IMR-90 (cell line): Measurements from ENCODE around the gene PRM2. TPM values are rescaled to one million over a fixed set of nuclear protein-coding genes. Genes with fewer than 3 reads are reported as not detected.

ENCODE experiments used
- ATAC-seq: fragments of 200-7000 bp; cut with Tn5 transposase; 2 replicates; pipeline ENCODE4 v1.9.1; 2020; ENCODE audit warnings: low read depth, mild to moderate bottlenecking, moderate library complexity
- BruUV-seq: library from RNA; stranded (reverse); fragments of 400-500 nt; replicated peaks from 2 replicates; lab custom pipeline; 2021; lab: Mats Ljungman, UMichigan
- CTCF ChIA-PET: fragments of 300-600 bp; formaldehyde crosslinking; extraction: SDS; loops from one replicate; lab custom pipeline; 2021; ENCODE audit warnings: antibody characterized with exemption; lab: Yijun Ruan, JAX
- POLR2A ChIA-PET: fragments of 300-600 bp; sonication (Branson Sonifier 250); formaldehyde crosslinking; loops from one replicate; lab custom pipeline; 2022; ENCODE audit warnings: antibody characterized with exemption; ENCODE audit not compliant: unreplicated experiment; lab: Charles Lee
- DNase-seq: peaks from one replicate; pipeline ENCODE4 v3.0.0; 2013
- H2AFZ ChIP-seq: replicated peaks from 2 replicates; pipeline ENCODE3; 2013; ENCODE audit warnings: low read length, mild to moderate bottlenecking; ENCODE audit not compliant: poor library complexity
- H2AK5ac ChIP-seq: 2 replicates; pipeline ENCODE4 v1.6.1; 2013; ENCODE audit warnings: low read depth, low read length, inconsistent platforms
- H2AK9ac ChIP-seq: replicated peaks from 2 replicates; pipeline ENCODE3; 2013; ENCODE audit warnings: mild to moderate bottlenecking, low read depth, low read length, moderate library complexity; ENCODE audit not compliant: poor library complexity
- H2BK120ac ChIP-seq: 2 replicates; pipeline ENCODE4 v1.6.1; 2013; ENCODE audit warnings: low read depth, low read length, inconsistent platforms
- H2BK15ac ChIP-seq: 3 replicates; pipeline ENCODE4 v1.6.1; 2013; ENCODE audit warnings: low read depth, low read length, inconsistent platforms
- H2BK20ac ChIP-seq: 2 replicates; pipeline ENCODE4 v1.6.1; 2013; ENCODE audit warnings: low read depth, mild to moderate bottlenecking, inconsistent platforms, low read length, moderate library complexity
- H2BK5ac ChIP-seq: 2 replicates; pipeline ENCODE4 v1.6.1; 2013; ENCODE audit warnings: mild to moderate bottlenecking, low read depth, low read length, inconsistent platforms; ENCODE audit not compliant: poor library complexity, severe bottlenecking
- H3K14ac ChIP-seq: replicated peaks from 2 replicates; pipeline ENCODE4 v1.6.1; 2013; ENCODE audit warnings: low read depth, low read length, inconsistent platforms
- H3K18ac ChIP-seq: 2 replicates; pipeline ENCODE4 v1.6.1; 2013; ENCODE audit warnings: low read depth, low read length, control low read depth
- H3K23ac ChIP-seq: 2 replicates; pipeline ENCODE4 v1.6.1; 2013; ENCODE audit warnings: low read depth, low read length, inconsistent platforms
- H3K27ac ChIP-seq: 2 replicates; pipeline ENCODE4 v1.5.1; 2013; ENCODE audit warnings: mild to moderate bottlenecking, control low read depth, low read length; ENCODE audit not compliant: insufficient read depth
- H3K27me3 ChIP-seq: 2 replicates; pipeline ENCODE4 v1.6.1; 2013; ENCODE audit warnings: low read length; ENCODE audit not compliant: control insufficient read depth, insufficient read depth
- H3K36me3 ChIP-seq: 2 replicates; pipeline ENCODE4 v1.6.1; 2013; ENCODE audit warnings: low read length, mixed read lengths; ENCODE audit not compliant: control insufficient read depth, insufficient read depth
- H3K4ac ChIP-seq: 2 replicates; pipeline ENCODE4 v1.6.1; 2013; ENCODE audit warnings: low read depth, low read length, inconsistent platforms
- H3K4me1 ChIP-seq: 2 replicates; pipeline ENCODE4 v1.6.1; 2013; ENCODE audit warnings: low read length, mixed read lengths; ENCODE audit not compliant: control insufficient read depth, insufficient read depth
- H3K4me2 ChIP-seq: 2 replicates; pipeline ENCODE4 v1.6.1; 2013; ENCODE audit warnings: low read depth, mild to moderate bottlenecking, control low read depth, low read length, moderate library complexity
- H3K4me3 ChIP-seq: 2 replicates; pipeline ENCODE4 v1.5.1; 2013; ENCODE audit warnings: low read depth, mild to moderate bottlenecking, control low read depth, low read length, moderate library complexity; ENCODE audit not compliant: insufficient read depth
- H3K56ac ChIP-seq: 2 replicates; pipeline ENCODE4 v1.6.1; 2013; ENCODE audit warnings: low read length, inconsistent platforms; ENCODE audit not compliant: insufficient read depth; ENCODE audit errors: extremely low read depth
- H3K79me1 ChIP-seq, 2 experiments: 2 replicates each; pipeline ENCODE4 v1.6.1; 2013; ENCODE audit warnings: low read length in 2 of 2, inconsistent platforms in 1 of 2, low read depth in 1 of 2
- H3K9ac ChIP-seq: 2 replicates; pipeline ENCODE4 v1.6.1; 2013; ENCODE audit warnings: low read depth, low read length, control low read depth
- H3K9me1 ChIP-seq: 2 replicates; pipeline ENCODE4 v1.6.1; 2013; ENCODE audit warnings: low read length, inconsistent platforms; ENCODE audit not compliant: insufficient read depth
- H3K9me3 ChIP-seq: 2 replicates; pipeline ENCODE4 v1.6.1; 2013; ENCODE audit warnings: low read length; ENCODE audit not compliant: control insufficient read depth, insufficient read depth
- H4K20me1 ChIP-seq: 2 replicates; pipeline ENCODE4 v1.6.1; 2013; ENCODE audit warnings: low read length, inconsistent platforms; ENCODE audit not compliant: insufficient read depth
- H4K5ac ChIP-seq: 2 replicates; pipeline ENCODE4 v1.6.1; 2013; ENCODE audit warnings: mild to moderate bottlenecking, low read depth, low read length, control low read depth
- H4K8ac ChIP-seq, 2 experiments: 2 replicates each; pipeline ENCODE4 v1.6.1; 2013; ENCODE audit warnings: low read depth in 2 of 2, low read length in 2 of 2, control low read depth in 1 of 2, inconsistent platforms in 1 of 2
- H4K91ac ChIP-seq: 2 replicates; pipeline ENCODE4 v1.6.1; 2013; ENCODE audit warnings: low read depth, low read length, inconsistent platforms; ENCODE audit not compliant: insufficient read depth
- BHLHE40 ChIP-seq: fragments of 150-350 bp; IDR thresholded peaks from 2 replicates; pipeline ENCODE4 v1.6.1; 2016; ENCODE audit warnings: mild to moderate bottlenecking, low read depth, low read length
- CEBPB ChIP-seq: IDR thresholded peaks from 2 replicates; pipeline ENCODE4 v1.6.1; 2012; ENCODE audit warnings: low read depth, low read length, improper control_type of control experiment
- CHD1 ChIP-seq: IDR thresholded peaks from 2 replicates; pipeline ENCODE4 v1.6.1; 2012; ENCODE audit warnings: low read depth, low read length, improper control_type of control experiment
- CTCF ChIP-seq: conservative IDR thresholded peaks from 2 replicates; pipeline ENCODE4 v1.5.1; 2012; ENCODE audit warnings: mild to moderate bottlenecking, low read depth, low read length, improper control_type of control experiment
- FOS ChIP-seq: fragments of 150-350 bp; IDR thresholded peaks from 2 replicates; pipeline ENCODE4 v1.6.1; 2016; ENCODE audit warnings: low read depth, low read length
- MAFK ChIP-seq: IDR thresholded peaks from 2 replicates; pipeline ENCODE4 v1.6.1; 2012; ENCODE audit warnings: low read depth, low read length, improper control_type of control experiment
- MAZ ChIP-seq: IDR thresholded peaks from 2 replicates; pipeline ENCODE4 v1.6.1; 2012; ENCODE audit warnings: low read depth, mild to moderate bottlenecking, low read length, improper control_type of control experiment, moderate library complexity, borderline replicate concordance
- MXI1 ChIP-seq: IDR thresholded peaks from 2 replicates; pipeline ENCODE4 v1.6.1; 2012; ENCODE audit warnings: low read depth, mild to moderate bottlenecking, low read length, moderate library complexity, borderline replicate concordance
- NFE2L2 ChIP-seq: fragments of 150-350 bp; IDR thresholded peaks from 2 replicates; pipeline ENCODE4 v1.6.1; 2016; ENCODE audit warnings: low read depth, mild to moderate bottlenecking, low read length
- POLR2A ChIP-seq: IDR thresholded peaks from 2 replicates; pipeline ENCODE4 v1.6.1; 2012; ENCODE audit warnings: mild to moderate bottlenecking, low read depth, low read length
- RAD21 ChIP-seq: IDR thresholded peaks from 2 replicates; pipeline ENCODE4 v1.6.1; 2012; ENCODE audit warnings: low read length, improper control_type of control experiment
- RCOR1 ChIP-seq: IDR thresholded peaks from 2 replicates; pipeline ENCODE4 v1.6.1; 2012; ENCODE audit warnings: mild to moderate bottlenecking, low read length, improper control_type of control experiment; ENCODE audit not compliant: insufficient replicate concordance
- RFX5 ChIP-seq: IDR thresholded peaks from 2 replicates; pipeline ENCODE4 v1.8.0; 2012; ENCODE audit warnings: low read depth, mild to moderate bottlenecking, low read length, moderate library complexity
- SMC3 ChIP-seq: fragments of 150-350 bp; IDR thresholded peaks from 2 replicates; pipeline ENCODE4 v1.6.1; 2016; ENCODE audit warnings: low read depth, mild to moderate bottlenecking, antibody characterized with exemption, low read length, moderate library complexity
- WGBS, 2 experiments: methylation state at CpG; one replicate each; pipeline versions ENCODE4 v1.1.5 to v1.1.7; 2013; ENCODE audit warnings: missing lambda C conversion rate in 2 of 2; ENCODE audit not compliant: insufficient read length in 1 of 2; ENCODE audit errors: extremely low coverage in 2 of 2; 5-methylcytosine and 5-hydroxymethylcytosine counted together
- dilution Hi-C: fragments of 300-500 bp; cut with HindIII; formaldehyde crosslinking; loops from one replicate; pipeline ENCODE4 v1.14.3; 2018; ENCODE audit warnings: low sequenced_read_pairs; ENCODE audit not compliant: unreplicated experiment
- in situ Hi-C: fragments of 300-500 bp; cut with MboI; formaldehyde crosslinking; loops from 3 replicates; pipeline ENCODE4 v1.14.3; 2019; ENCODE audit warnings: low sequenced_read_pairs, inconsistent platforms, mixed read lengths
- intact Hi-C: fragments of 100-400 bp; cut with micrococcal nuclease; formaldehyde crosslinking; loops from 2 replicates; pipeline ENCODE4 v1.10.0; 2022
- polyA plus RNA-seq, 3 experiments: library from polyadenylated mRNA; depleted of rRNA; stranded (reverse); fragments of >200 nt; gene quantifications; 2 replicates each; pipeline ENCODE4 v1.2.3, GENCODE V29; 2012; ENCODE audit warnings: low replicate concordance in 1 of 3
- total RNA-seq: library from RNA; depleted of rRNA; stranded (reverse); fragments of >200 nt; gene quantifications from 2 replicates; pipeline ENCODE4 v1.2.3, GENCODE V29; 2012
- TF ChIP-seq, protein P1 (sequence below): fragments of 150-350 bp; IDR thresholded peaks from 2 replicates; pipeline ENCODE4 v1.6.1; 2017; ENCODE audit warnings: mild to moderate bottlenecking, antibody characterized with exemption, low read length, low read depth
- TF ChIP-seq, protein P2 (sequence below): fragments of 150-350 bp; IDR thresholded peaks from 2 replicates; pipeline ENCODE4 v1.6.1; 2016; ENCODE audit warnings: low read depth, mild to moderate bottlenecking, low read length, moderate library complexity, borderline replicate concordance

Gene PRM2
- total and polyA plus RNA-seq, 2 of the 4 experiments (the other 2 are of a cell fraction), result not detected

DNA sequence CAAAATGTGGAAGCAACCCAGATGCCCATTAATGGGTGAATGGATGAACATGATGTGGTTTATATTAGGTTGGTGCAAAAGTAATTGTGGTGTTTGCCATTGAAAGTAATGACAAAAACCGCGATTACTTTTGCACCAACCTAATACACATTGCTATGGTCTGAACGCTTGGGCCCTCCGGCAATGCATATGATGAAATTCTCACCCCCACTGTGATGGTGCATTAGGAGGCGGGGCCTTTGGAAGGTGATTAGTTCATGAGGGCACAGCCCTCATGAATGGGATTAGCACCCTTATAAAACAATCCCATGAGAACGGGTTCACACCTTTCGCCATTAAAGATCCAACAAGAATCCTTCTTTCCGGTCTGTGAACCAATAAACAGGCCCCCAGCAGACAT lies 30.1 kb upstream of the PRM2 start:
- H3K4me1 ChIP-seq, result peaks cover 2% of the 10 kb centered on the region; the same call in 1 of the 2 replicates
- CTCF ChIA-PET, result no interaction called here
- no peak for TF ChIP-seq CTCF
- TF ChIP-seq RFX5, result no peak
- no peak for TF ChIP-seq NFE2L2
- no peak for TF ChIP-seq RAD21
- TF ChIP-seq, protein P1, sequence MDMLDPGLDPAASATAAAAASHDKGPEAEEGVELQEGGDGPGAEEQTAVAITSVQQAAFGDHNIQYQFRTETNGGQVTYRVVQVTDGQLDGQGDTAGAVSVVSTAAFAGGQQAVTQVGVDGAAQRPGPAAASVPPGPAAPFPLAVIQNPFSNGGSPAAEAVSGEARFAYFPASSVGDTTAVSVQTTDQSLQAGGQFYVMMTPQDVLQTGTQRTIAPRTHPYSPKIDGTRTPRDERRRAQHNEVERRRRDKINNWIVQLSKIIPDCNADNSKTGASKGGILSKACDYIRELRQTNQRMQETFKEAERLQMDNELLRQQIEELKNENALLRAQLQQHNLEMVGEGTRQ, result no peak
- TF ChIP-seq FOS, result no peak
- no peak for TF ChIP-seq BHLHE40
- no peak for TF ChIP-seq CHD1
- TF ChIP-seq MXI1, result no peak
- TF ChIP-seq, protein P2, sequence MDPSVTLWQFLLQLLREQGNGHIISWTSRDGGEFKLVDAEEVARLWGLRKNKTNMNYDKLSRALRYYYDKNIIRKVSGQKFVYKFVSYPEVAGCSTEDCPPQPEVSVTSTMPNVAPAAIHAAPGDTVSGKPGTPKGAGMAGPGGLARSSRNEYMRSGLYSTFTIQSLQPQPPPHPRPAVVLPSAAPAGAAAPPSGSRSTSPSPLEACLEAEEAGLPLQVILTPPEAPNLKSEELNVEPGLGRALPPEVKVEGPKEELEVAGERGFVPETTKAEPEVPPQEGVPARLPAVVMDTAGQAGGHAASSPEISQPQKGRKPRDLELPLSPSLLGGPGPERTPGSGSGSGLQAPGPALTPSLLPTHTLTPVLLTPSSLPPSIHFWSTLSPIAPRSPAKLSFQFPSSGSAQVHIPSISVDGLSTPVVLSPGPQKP, result no peak
- TF ChIP-seq MAFK, result no peak
- TF ChIP-seq SMC3, result no peak
- no peak for TF ChIP-seq POLR2A
- no peak for TF ChIP-seq MAZ
- no peak for TF ChIP-seq CEBPB
- TF ChIP-seq RCOR1, result no peak
- H3K79me1 ChIP-seq, result no peaks in the 10 kb centered on the region
- no peak overlapping the region for H2BK120ac ChIP-seq
- no peak overlapping the region for H3K23ac ChIP-seq
- no peak overlapping the region for H3K4me2 ChIP-seq
- H3K27ac ChIP-seq, result no peak overlapping the region
- H3K4me3 ChIP-seq, result no peak overlapping the region
- dilution Hi-C loops (no loop called here), intact Hi-C loops (no loop called here), in situ Hi-C loops (loop anchor here (5.0 kb wide), 1 partner anchor 44 kb away; no protein-coding TSS in a partner anchor)
- no peaks in the 10 kb centered on the region for H4K20me1 ChIP-seq
- H2AK9ac ChIP-seq, result no peak overlapping the region
- no peak overlapping the region for H3K56ac ChIP-seq
- H4K5ac ChIP-seq, result no peak overlapping the region
- H3K4ac ChIP-seq, result no peak overlapping the region
- H2BK15ac ChIP-seq, result no peak overlapping the region
- no peak overlapping the region for H3K14ac ChIP-seq
- no peak overlapping the region for H4K8ac ChIP-seq
- no peak overlapping the region for H2AFZ ChIP-seq
- H2BK5ac ChIP-seq, result no peak overlapping the region
- POLR2A ChIA-PET, result no interaction called here
- H4K91ac ChIP-seq, result no peak overlapping the region
- H3K36me3 ChIP-seq, result no peaks in the 10 kb centered on the region
- WGBS, 2 experiments, result 80% methylated on average over 1 of the region's 8 CpGs; no CpG with 5 or more reads in 1 of the 2 experiments
- H3K18ac ChIP-seq, result no peak overlapping the region
- 0 out of 2 replicates have a peak, but pooled peaks cover 5% of the 10 kb centered on the region for H3K9me1 ChIP-seq
- ATAC-seq, result no peak
- no peak for DNase-seq
- H3K9me3 ChIP-seq, result no peaks in the 10 kb centered on the region
- no peak overlapping the region for H3K9ac ChIP-seq
- no TSS peak for BruUV-seq
- H2BK20ac ChIP-seq, result no peak overlapping the region
- no peak overlapping the region for H2AK5ac ChIP-seq
- H3K27me3 ChIP-seq, result no peaks in the 10 kb centered on the region
